Gastrocnemius medialis (tissue), 4 donors: ENCODE data around the gene SARM1.

Experiments used
- POLR2A ChIP-seq, 2 donors: fragments of 450-650 bp; IDR thresholded peaks; one replicate each; pipeline ENCODE4 v1.6.1; 2017; ENCODE audit warnings: antibody characterized with exemption in 2 of 2, mild to moderate bottlenecking in 2 of 2, moderate library complexity in 2 of 2
- TF ChIP-seq, protein P1 (sequence below), 5 experiments: fragments of 450-650 bp in 3 of 5; fragments of 200-600 bp in 2 of 5; sonication (generic) in 2 of 5; IDR thresholded peaks in 4 of 5; conservative IDR thresholded peaks in 1 of 5; 1 replicate in 4 of 5; 2 replicates in 1 of 5; pipeline ENCODE4 v1.5.1; 2016 to 2019; ENCODE audit warnings: antibody characterized with exemption in 5 of 5, mild to moderate bottlenecking in 3 of 5, moderate library complexity in 3 of 5

DNA sequence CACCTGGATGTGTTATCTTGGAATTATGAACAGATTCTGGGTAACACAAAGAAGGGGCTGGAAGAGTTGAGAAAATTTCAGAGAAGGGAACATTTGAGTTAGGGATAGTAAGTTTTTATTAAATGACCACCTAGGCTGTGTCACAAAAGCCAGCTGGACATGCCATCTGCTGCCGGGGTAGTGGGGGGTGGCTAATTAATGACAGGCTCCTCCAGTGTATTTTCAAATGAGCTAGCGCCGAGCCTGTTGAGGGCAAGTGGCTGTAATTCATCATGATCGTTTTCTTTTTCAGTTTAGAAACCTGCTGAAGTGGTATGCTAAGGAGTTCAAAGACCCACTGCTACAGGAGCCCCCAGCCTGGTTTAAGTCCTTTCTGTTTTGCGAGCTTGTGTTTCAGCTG, 46.3 kb upstream of the SARM1 start:
- TF ChIP-seq, protein P1, sequence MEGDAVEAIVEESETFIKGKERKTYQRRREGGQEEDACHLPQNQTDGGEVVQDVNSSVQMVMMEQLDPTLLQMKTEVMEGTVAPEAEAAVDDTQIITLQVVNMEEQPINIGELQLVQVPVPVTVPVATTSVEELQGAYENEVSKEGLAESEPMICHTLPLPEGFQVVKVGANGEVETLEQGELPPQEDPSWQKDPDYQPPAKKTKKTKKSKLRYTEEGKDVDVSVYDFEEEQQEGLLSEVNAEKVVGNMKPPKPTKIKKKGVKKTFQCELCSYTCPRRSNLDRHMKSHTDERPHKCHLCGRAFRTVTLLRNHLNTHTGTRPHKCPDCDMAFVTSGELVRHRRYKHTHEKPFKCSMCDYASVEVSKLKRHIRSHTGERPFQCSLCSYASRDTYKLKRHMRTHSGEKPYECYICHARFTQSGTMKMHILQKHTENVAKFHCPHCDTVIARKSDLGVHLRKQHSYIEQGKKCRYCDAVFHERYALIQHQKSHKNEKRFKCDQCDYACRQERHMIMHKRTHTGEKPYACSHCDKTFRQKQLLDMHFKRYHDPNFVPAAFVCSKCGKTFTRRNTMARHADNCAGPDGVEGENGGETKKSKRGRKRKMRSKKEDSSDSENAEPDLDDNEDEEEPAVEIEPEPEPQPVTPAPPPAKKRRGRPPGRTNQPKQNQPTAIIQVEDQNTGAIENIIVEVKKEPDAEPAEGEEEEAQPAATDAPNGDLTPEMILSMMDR (IDR thresholded peaks at IDR 0.05 in 4 of 5, conservative IDR thresholded peaks at IDR 0.05 in 1 of 5), result no peak
- no peak for TF ChIP-seq POLR2A (IDR thresholded peaks at IDR 0.05)
